Measurements from ENCODE around the gene FLOT1.
"Not testable (repeated sequence)": the region's sequence is repeated elsewhere in the genome, so short reads cannot be mapped to it uniquely, and the experiment has no call there.

FLOT1 gene

GRCh38 chr6:30722280-30723112 lies 20.0 kb downstream of the FLOT1 start:
- peak; percentile 76 to 84 (median 79) for DNase-seq

GRCh38 chr6:30722025-30722279 lies 20.5 kb downstream of the FLOT1 start:
- peak in 1 of 4 experiments; percentile 30 for DNase-seq

- DNase-seq = peak; percentile 91 to 97 (median 94)
Measured at GRCh38 chr6:30721198-30722024, 21.1 kb downstream of the FLOT1 start.

- DNase-seq = peak; percentile 21 to 46 (median 42)
Measured at GRCh38 chr6:30720738-30721197, 21.7 kb downstream of the FLOT1 start.

GRCh38 chr6:30719791-30720737 lies 22.4 kb downstream of the FLOT1 start, which contains the start of gene TUBB:
Gene TUBB (plus strand): TSS chr6:30720352. CDS start chr6:30720507, 155 bp downstream.
- peak; percentile 81 to 92 (median 84) for DNase-seq

GRCh38 chr6:30719356-30719755 lies 23.1 kb downstream of the FLOT1 start:
- DNase-seq = no peak

- DNase-seq = not testable (repeated sequence)
Measured at GRCh38 chr6:30717845-30718720, 24.4 kb downstream of the FLOT1 start.

GRCh38 chr6:30717129-30717844 lies 25.2 kb downstream of the FLOT1 start, which contains the start of gene MDC1:
Gene MDC1 (minus strand): TSS chr6:30717281. CDS start chr6:30715175, 2,106 bp downstream.
- DNase-seq = peak; percentile 93 to 97 (median 94)

- DNase-seq = no peak
Measured at GRCh38 chr6:30716879-30717128, 25.7 kb downstream of the FLOT1 start.

- no peak for DNase-seq
Measured at GRCh38 chr6:30714263-30714662, 28.2 kb downstream of the FLOT1 start.

GRCh38 chr6:30712441-30712945 lies 30.0 kb downstream of the FLOT1 start:
- DNase-seq = no peak

GRCh38 chr6:30711758-30712380 lies 30.6 kb downstream of the FLOT1 start:
- DNase-seq = no peak

GRCh38 chr6:30709101-30709868 lies 33.2 kb downstream of the FLOT1 start:
- no peak for DNase-seq

- DNase-seq = no peak
Measured at GRCh38 chr6:30707281-30707850, 35.1 kb downstream of the FLOT1 start.

GRCh38 chr6:30705620-30706019 lies 36.9 kb downstream of the FLOT1 start:
- no peak for DNase-seq

GRCh38 chr6:30703821-30704220 lies 38.7 kb downstream of the FLOT1 start:
- no peak for DNase-seq

GRCh38 chr6:30703011-30703410 lies 39.5 kb downstream of the FLOT1 start:
- DNase-seq = no peak

- DNase-seq = no peak
Measured at GRCh38 chr6:30700340-30700739, 42.1 kb downstream of the FLOT1 start.

GRCh38 chr6:30696432-30696831 lies 46.1 kb downstream of the FLOT1 start:
- DNase-seq = no peak
